ENCODE results near the gene S100B. TPM values are rescaled to one million over a fixed set of nuclear protein-coding genes. Genes with fewer than 3 reads are reported as not detected.
A peak's percentile ranks its signal among the peaks of the same experiment; 100 is the strongest.

Gene S100B
- total and polyA plus RNA-seq, 2 donors = 36.5 to 46.3 TPM

- 85% methylated on average over 5 of the region's 5 CpGs for WGBS
These were observed 4.6 kb downstream of the S100B start for GRCh38 chr21:46600305-46600704.

GRCh38 chr21:46598581-46599572, 6.0 kb downstream of the S100B start:
- WGBS = 91% methylated on average over 38 of the region's 38 CpGs
- H3K4me1 ChIP-seq (ENCODE audit: control insufficient read depth in 2 of 2, insufficient read depth in 2 of 2, low read length in 2 of 2) = peaks cover 0 to 10% of the 10 kb centered on the region in 2 donors
- H3K9me3 ChIP-seq (ENCODE audit: control insufficient read depth in 2 of 2, insufficient read depth in 1 of 2, low read length in 1 of 2) = peaks cover 2 to 14% of the 10 kb centered on the region in 2 donors
- H3K36me3 ChIP-seq (ENCODE audit: control insufficient read depth in 2 of 2, insufficient read depth in 2 of 2, low read length in 1 of 2) = no peaks in the 10 kb centered on the region
- no peak for DNase-seq (ENCODE audit: low read depth in 6 of 9, low spot score in 9 of 9)
- H3K4me3 ChIP-seq (ENCODE audit: low read length in 2 of 2) = no peak overlapping the region
- peak overlapping the region; percentile 18 to 74 for H3K27ac ChIP-seq (ENCODE audit: low read depth in 1 of 2, low read length in 1 of 2)
- no peaks in the 10 kb centered on the region for H3K27me3 ChIP-seq (ENCODE audit: control insufficient read depth in 2 of 2, insufficient read depth in 1 of 2, low read length in 1 of 2)

More at GRCh38 chr21:46600305-46600704, 4.6 kb downstream of the S100B start:
- Histone ChIP-seq H3K4me3 (ENCODE audit: low read length in 2 of 2) (no peak overlapping the region), H3K27ac (ENCODE audit: low read depth in 1 of 2, low read length in 1 of 2) (no peak overlapping the region), H3K27me3 (ENCODE audit: control insufficient read depth in 2 of 2, insufficient read depth in 1 of 2, low read length in 1 of 2) (no peaks in the 10 kb centered on the region), H3K9me3 (ENCODE audit: control insufficient read depth in 2 of 2, insufficient read depth in 1 of 2, low read length in 1 of 2) (peaks cover 0 to 5% of the 10 kb centered on the region in 2 donors), H3K36me3 (ENCODE audit: control insufficient read depth in 2 of 2, insufficient read depth in 2 of 2, low read length in 1 of 2) (no peaks in the 10 kb centered on the region), H3K4me1 (ENCODE audit: control insufficient read depth in 2 of 2, insufficient read depth in 2 of 2, low read length in 2 of 2) (peaks cover 5 to 18% of the 10 kb centered on the region in 2 donors)
- no peak for DNase-seq (ENCODE audit: low read depth in 6 of 9, low spot score in 9 of 9)

- peaks cover 0 to 10% of the 10 kb centered on the region in 2 donors for H3K4me1 ChIP-seq (ENCODE audit: control insufficient read depth in 2 of 2, insufficient read depth in 2 of 2, low read length in 2 of 2)
These were observed 7.0 kb downstream of the S100B start for GRCh38 chr21:46597896-46598343.

GRCh38 chr21:46597031-46597430, 7.9 kb downstream of the S100B start:
- 99% methylated on average over 8 of the region's 8 CpGs for WGBS
- Histone ChIP-seq H3K9me3 (ENCODE audit: control insufficient read depth in 2 of 2, insufficient read depth in 1 of 2, low read length in 1 of 2) (peaks cover 2 to 28% of the 10 kb centered on the region in 2 donors), H3K27ac (ENCODE audit: low read depth in 1 of 2, low read length in 1 of 2) (no peak overlapping the region), H3K4me1 (ENCODE audit: control insufficient read depth in 2 of 2, insufficient read depth in 2 of 2, low read length in 2 of 2) (peaks cover 0 to 10% of the 10 kb centered on the region in 2 donors), H3K4me3 (ENCODE audit: low read length in 2 of 2) (no peak overlapping the region), H3K36me3 (ENCODE audit: control insufficient read depth in 2 of 2, insufficient read depth in 2 of 2, low read length in 1 of 2) (no peaks in the 10 kb centered on the region), H3K27me3 (ENCODE audit: control insufficient read depth in 2 of 2, insufficient read depth in 1 of 2, low read length in 1 of 2) (no peaks in the 10 kb centered on the region)
- DNase-seq (ENCODE audit: low read depth in 6 of 9, low spot score in 9 of 9) = no peak

More at GRCh38 chr21:46597896-46598343, 7.0 kb downstream of the S100B start:
- Histone ChIP-seq H3K9me3 (ENCODE audit: control insufficient read depth in 2 of 2, insufficient read depth in 1 of 2, low read length in 1 of 2) (peaks cover 2 to 21% of the 10 kb centered on the region in 2 donors), H3K36me3 (ENCODE audit: control insufficient read depth in 2 of 2, insufficient read depth in 2 of 2, low read length in 1 of 2) (no peaks in the 10 kb centered on the region), H3K27me3 (ENCODE audit: control insufficient read depth in 2 of 2, insufficient read depth in 1 of 2, low read length in 1 of 2) (no peaks in the 10 kb centered on the region), H3K27ac (ENCODE audit: low read depth in 1 of 2, low read length in 1 of 2) (no peak overlapping the region), H3K4me3 (ENCODE audit: low read length in 2 of 2) (no peak overlapping the region)
- WGBS = 96% methylated on average over 20 of the region's 20 CpGs
- no peak for DNase-seq (ENCODE audit: low read depth in 6 of 9, low spot score in 9 of 9)

GRCh38 chr21:46596201-46596600, 8.7 kb downstream of the S100B start:
- H3K4me1 ChIP-seq (ENCODE audit: control insufficient read depth in 2 of 2, insufficient read depth in 2 of 2, low read length in 2 of 2) = peaks cover 0 to 10% of the 10 kb centered on the region in 2 donors
- H3K27me3 ChIP-seq (ENCODE audit: control insufficient read depth in 2 of 2, insufficient read depth in 1 of 2, low read length in 1 of 2) = no peaks in the 10 kb centered on the region
- no peak for DNase-seq (ENCODE audit: low read depth in 6 of 9, low spot score in 9 of 9)
- H3K9me3 ChIP-seq (ENCODE audit: control insufficient read depth in 2 of 2, insufficient read depth in 1 of 2, low read length in 1 of 2) = peaks cover 2 to 28% of the 10 kb centered on the region in 2 donors
- H3K36me3 ChIP-seq (ENCODE audit: control insufficient read depth in 2 of 2, insufficient read depth in 2 of 2, low read length in 1 of 2) = no peaks in the 10 kb centered on the region
- 100% methylated on average over 1 of the region's 1 CpG for WGBS
- no peak overlapping the region for H3K27ac ChIP-seq (ENCODE audit: low read depth in 1 of 2, low read length in 1 of 2)
- H3K4me3 ChIP-seq (ENCODE audit: low read length in 2 of 2) = no peak overlapping the region

GRCh38 chr21:46594276-46594675, 10.6 kb downstream of the S100B start:
- DNase-seq (ENCODE audit: low read depth in 6 of 9, low spot score in 9 of 9) = no peak
- H3K27ac ChIP-seq (ENCODE audit: low read depth in 1 of 2, low read length in 1 of 2) = no peak overlapping the region
- H3K9me3 ChIP-seq (ENCODE audit: control insufficient read depth in 2 of 2, insufficient read depth in 1 of 2, low read length in 1 of 2) = peaks cover 2 to 28% of the 10 kb centered on the region in 2 donors
- 78% methylated on average over 8 of the region's 8 CpGs for WGBS
- no peak overlapping the region for H3K4me3 ChIP-seq (ENCODE audit: low read length in 2 of 2)
- H3K4me1 ChIP-seq (ENCODE audit: control insufficient read depth in 2 of 2, insufficient read depth in 2 of 2, low read length in 2 of 2) = peaks cover 0 to 10% of the 10 kb centered on the region in 2 donors
- no peaks in the 10 kb centered on the region for H3K36me3 ChIP-seq (ENCODE audit: control insufficient read depth in 2 of 2, insufficient read depth in 2 of 2, low read length in 1 of 2)
- no peaks in the 10 kb centered on the region for H3K27me3 ChIP-seq (ENCODE audit: control insufficient read depth in 2 of 2, insufficient read depth in 1 of 2, low read length in 1 of 2)

- DNase-seq (ENCODE audit: low read depth in 6 of 9, low spot score in 9 of 9) = no peak
- WGBS = 93% methylated on average over 7 of the region's 7 CpGs
- Histone ChIP-seq H3K9me3 (ENCODE audit: control insufficient read depth in 2 of 2, insufficient read depth in 1 of 2, low read length in 1 of 2) (peaks cover 1 to 20% of the 10 kb centered on the region in 2 donors), H3K36me3 (ENCODE audit: control insufficient read depth in 2 of 2, insufficient read depth in 2 of 2, low read length in 1 of 2) (peaks cover 0 to 6% of the 10 kb centered on the region in 2 donors), H3K4me3 (ENCODE audit: low read length in 2 of 2) (no peak overlapping the region), H3K27ac (ENCODE audit: low read depth in 1 of 2, low read length in 1 of 2) (no peak overlapping the region), H3K27me3 (ENCODE audit: control insufficient read depth in 2 of 2, insufficient read depth in 1 of 2, low read length in 1 of 2) (no peaks in the 10 kb centered on the region), H3K4me1 (ENCODE audit: control insufficient read depth in 2 of 2, insufficient read depth in 2 of 2, low read length in 2 of 2) (no peaks in the 10 kb centered on the region)
These were observed 19.5 kb downstream of the S100B start for GRCh38 chr21:46585191-46585953.

- no peak overlapping the region for H3K27ac ChIP-seq (ENCODE audit: low read depth in 1 of 2, low read length in 1 of 2)
- DNase-seq (ENCODE audit: low read depth in 6 of 9, low spot score in 9 of 9) = no peak
- no peaks in the 10 kb centered on the region for H3K27me3 ChIP-seq (ENCODE audit: control insufficient read depth in 2 of 2, insufficient read depth in 1 of 2, low read length in 1 of 2)
- no peak overlapping the region for H3K4me3 ChIP-seq (ENCODE audit: low read length in 2 of 2)
- H3K9me3 ChIP-seq (ENCODE audit: control insufficient read depth in 2 of 2, insufficient read depth in 1 of 2, low read length in 1 of 2) = peaks cover 1 to 20% of the 10 kb centered on the region in 2 donors
- H3K36me3 ChIP-seq (ENCODE audit: control insufficient read depth in 2 of 2, insufficient read depth in 2 of 2, low read length in 1 of 2) = peaks cover 0 to 6% of the 10 kb centered on the region in 2 donors
- no peaks in the 10 kb centered on the region for H3K4me1 ChIP-seq (ENCODE audit: control insufficient read depth in 2 of 2, insufficient read depth in 2 of 2, low read length in 2 of 2)
- 97% methylated on average over 5 of the region's 5 CpGs for WGBS
These were observed 23.0 kb downstream of the S100B start for GRCh38 chr21:46581780-46582307.
